Endodermal cell (in vitro differentiated cells): ENCODE results near the gene KIF1B. TPM values are rescaled to one million over a fixed set of nuclear protein-coding genes. Genes with fewer than 3 reads are reported as not detected.
"Not testable (repeated sequence)": the region's sequence is repeated elsewhere in the genome, so short reads cannot be mapped to it uniquely, and the experiment has no call there.

Source experiments
- DNase-seq: peaks from one replicate; pipeline ENCODE4 v3.0.0-alpha.2; 2017
- H3K27ac ChIP-seq: 2 replicates; pipeline ENCODE4 v1.5.1; 2013; ENCODE audit warnings: mild to moderate bottlenecking, low read depth, low read length, moderate library complexity
- H3K27me3 ChIP-seq: 2 replicates; pipeline ENCODE4 v1.6.1; 2013; ENCODE audit warnings: mild to moderate bottlenecking, low read length, moderate library complexity; ENCODE audit not compliant: insufficient read depth, control insufficient read depth, poor library complexity, severe bottlenecking
- H3K36me3 ChIP-seq: 2 replicates; pipeline ENCODE4 v1.7.0; 2013; ENCODE audit warnings: mild to moderate bottlenecking, low read length, moderate library complexity; ENCODE audit not compliant: control insufficient read depth, insufficient read depth
- H3K4me1 ChIP-seq: one replicate; pipeline ENCODE4 v1.7.0; 2013; ENCODE audit warnings: low read length; ENCODE audit not compliant: control insufficient read depth, insufficient read depth
- H3K4me3 ChIP-seq: 2 replicates; pipeline ENCODE4 v1.5.1; 2013; ENCODE audit warnings: mild to moderate bottlenecking, low read length, moderate library complexity
- H3K9ac ChIP-seq: 2 replicates; pipeline ENCODE4 v1.6.1; 2013; ENCODE audit warnings: mild to moderate bottlenecking, low read length, moderate library complexity; ENCODE audit not compliant: poor library complexity, severe bottlenecking; ENCODE audit errors: extremely low read depth
- H3K9me3 ChIP-seq: 2 replicates; pipeline ENCODE4 v1.6.1; 2013; ENCODE audit warnings: mild to moderate bottlenecking, low read length, moderate library complexity; ENCODE audit not compliant: control insufficient read depth
- H3K27ac Mint-ChIP-seq: 2 replicates; pipeline ENCODE4 v1.8.0; 2020; ENCODE audit warnings: mixed read lengths
- H3K27me3 Mint-ChIP-seq: 2 replicates; pipeline ENCODE4 v1.8.0; 2021; ENCODE audit warnings: mild to moderate bottlenecking, mixed read lengths; ENCODE audit not compliant: insufficient read depth
- H3K36me3 Mint-ChIP-seq: 2 replicates; pipeline ENCODE4 v1.8.0; 2020; ENCODE audit warnings: low read depth, mixed read lengths
- H3K4me1 Mint-ChIP-seq: 2 replicates; pipeline ENCODE4 v1.8.0; 2020; ENCODE audit warnings: mixed read lengths
- H3K4me3 Mint-ChIP-seq: 2 replicates; pipeline ENCODE4 v1.8.0; 2020; ENCODE audit warnings: mild to moderate bottlenecking, moderate library complexity, mixed read lengths
- H3K9me3 Mint-ChIP-seq: 2 replicates; pipeline ENCODE4 v1.8.0; 2020; ENCODE audit warnings: mild to moderate bottlenecking, mixed read lengths
- WGBS, 2 experiments: methylation state at CpG; one replicate each; pipeline versions ENCODE4 v1.1.5 to v1.1.7; 2013; ENCODE audit warnings: missing lambda C conversion rate in 2 of 2, mixed read lengths in 1 of 2; ENCODE audit not compliant: insufficient coverage in 1 of 2, insufficient read length in 1 of 2; 5-methylcytosine and 5-hydroxymethylcytosine counted together
- total RNA-seq, 2 donors: library from RNA; stranded (reverse); fragmentation: NEBNext Ultra II Directional in 1 of 2; extraction: Animal tissue kit (Norgen Biotek cat#: 25700) in 1 of 2; gene quantifications; 2 replicates in 1 of 2; 3 replicates in 1 of 2; pipeline ENCODE4 v1.2.1, GENCODE V29; 2021
- TF ChIP-seq, protein P1 (sequence below): fragments of 200-600 bp; sonication (generic); conservative IDR thresholded peaks from 2 replicates; pipeline ENCODE4 v1.5.0; 2021; ENCODE audit warnings: antibody characterized with exemption, mild to moderate bottlenecking

Gene KIF1B
- total RNA-seq, 2 donors from 2014 or later, result 71.5 to 74.2 TPM

DNA sequence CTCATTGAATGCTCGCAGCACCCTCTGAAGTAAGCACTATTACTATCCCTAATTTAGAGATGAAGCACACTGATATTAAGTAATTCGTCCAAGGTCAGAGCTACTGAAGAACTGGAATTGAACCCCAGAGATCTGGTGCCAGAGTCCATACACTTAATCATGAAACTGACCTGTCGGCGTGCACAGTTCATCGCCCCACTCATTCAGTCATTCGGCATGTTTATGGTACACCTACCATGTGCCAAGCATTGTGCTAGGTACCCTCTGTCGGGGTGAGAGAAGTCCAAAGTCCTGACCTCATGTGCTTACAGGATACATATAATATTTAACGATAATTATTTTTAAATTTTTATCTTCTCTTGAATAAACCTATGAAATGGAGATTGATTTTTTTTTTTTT, 214.3 kb downstream of the KIF1B start:
- peaks cover 30% of the 10 kb centered on the region for H3K36me3 Mint-ChIP-seq
- TF ChIP-seq, protein P1, sequence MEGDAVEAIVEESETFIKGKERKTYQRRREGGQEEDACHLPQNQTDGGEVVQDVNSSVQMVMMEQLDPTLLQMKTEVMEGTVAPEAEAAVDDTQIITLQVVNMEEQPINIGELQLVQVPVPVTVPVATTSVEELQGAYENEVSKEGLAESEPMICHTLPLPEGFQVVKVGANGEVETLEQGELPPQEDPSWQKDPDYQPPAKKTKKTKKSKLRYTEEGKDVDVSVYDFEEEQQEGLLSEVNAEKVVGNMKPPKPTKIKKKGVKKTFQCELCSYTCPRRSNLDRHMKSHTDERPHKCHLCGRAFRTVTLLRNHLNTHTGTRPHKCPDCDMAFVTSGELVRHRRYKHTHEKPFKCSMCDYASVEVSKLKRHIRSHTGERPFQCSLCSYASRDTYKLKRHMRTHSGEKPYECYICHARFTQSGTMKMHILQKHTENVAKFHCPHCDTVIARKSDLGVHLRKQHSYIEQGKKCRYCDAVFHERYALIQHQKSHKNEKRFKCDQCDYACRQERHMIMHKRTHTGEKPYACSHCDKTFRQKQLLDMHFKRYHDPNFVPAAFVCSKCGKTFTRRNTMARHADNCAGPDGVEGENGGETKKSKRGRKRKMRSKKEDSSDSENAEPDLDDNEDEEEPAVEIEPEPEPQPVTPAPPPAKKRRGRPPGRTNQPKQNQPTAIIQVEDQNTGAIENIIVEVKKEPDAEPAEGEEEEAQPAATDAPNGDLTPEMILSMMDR, result no peak

DNA sequence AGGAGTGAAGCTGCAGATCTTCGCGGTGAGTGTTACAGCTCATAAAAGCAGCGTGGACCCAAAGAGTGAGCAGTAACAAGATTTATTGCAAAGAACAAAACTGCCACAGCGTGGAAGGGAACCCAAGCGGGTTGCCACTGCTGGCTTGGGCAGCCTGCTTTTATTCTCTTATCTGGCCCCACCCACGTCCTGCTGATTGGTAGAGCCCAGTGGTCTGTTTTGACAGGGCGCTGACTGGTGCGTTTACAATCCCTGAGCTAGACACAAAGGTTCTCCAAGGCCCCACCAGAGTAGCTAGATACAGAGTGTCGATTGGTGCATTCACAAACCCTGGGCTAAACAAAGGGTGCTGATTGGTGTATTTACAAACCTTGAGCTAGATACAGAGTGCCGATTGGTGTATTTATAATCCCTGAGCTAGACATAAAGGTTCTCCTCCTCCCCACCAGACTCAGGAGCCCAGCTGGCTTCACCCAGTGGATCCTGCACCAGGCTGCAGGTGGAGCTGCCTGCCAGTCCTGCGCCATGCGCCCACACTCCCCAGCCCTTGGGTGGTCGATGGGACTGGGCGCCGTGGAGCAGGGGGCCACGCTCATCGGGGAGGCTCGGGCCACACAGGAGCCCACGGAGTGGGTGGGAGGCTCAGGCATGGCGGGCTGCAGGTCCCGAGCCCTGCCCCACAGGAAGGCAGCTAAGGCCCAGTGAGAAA, 215.6 kb downstream of the KIF1B start:
- not testable (repeated sequence) for H3K27me3 Mint-ChIP-seq
- peaks cover 14% of the 10 kb centered on the region for H3K4me1 Mint-ChIP-seq
- H3K36me3 Mint-ChIP-seq, result peaks cover 18% of the 10 kb centered on the region

More for the DNA sequence above, 214.3 kb downstream of the KIF1B start:
- Mint-ChIP-seq H3K4me1 (peaks cover 8% of the 10 kb centered on the region), H3K9me3 (no peaks in the 10 kb centered on the region), H3K27me3 (peaks cover 2% of the 10 kb centered on the region), H3K27ac (no peak overlapping the region), H3K4me3 (no peak overlapping the region)
- Histone ChIP-seq H3K27me3 (no peaks in the 10 kb centered on the region), H3K4me3 (no peak overlapping the region), H3K36me3 (peaks cover 19% of the 10 kb centered on the region), H3K9ac (no peak overlapping the region), H3K4me1 (no peaks in the 10 kb centered on the region), H3K9me3 (no peaks in the 10 kb centered on the region), H3K27ac (no peak overlapping the region)
- DNase-seq, result no peak
- WGBS, 2 experiments, result 95 to 98% methylated on average over 4 to 7 of the region's 8 CpGs

DNA sequence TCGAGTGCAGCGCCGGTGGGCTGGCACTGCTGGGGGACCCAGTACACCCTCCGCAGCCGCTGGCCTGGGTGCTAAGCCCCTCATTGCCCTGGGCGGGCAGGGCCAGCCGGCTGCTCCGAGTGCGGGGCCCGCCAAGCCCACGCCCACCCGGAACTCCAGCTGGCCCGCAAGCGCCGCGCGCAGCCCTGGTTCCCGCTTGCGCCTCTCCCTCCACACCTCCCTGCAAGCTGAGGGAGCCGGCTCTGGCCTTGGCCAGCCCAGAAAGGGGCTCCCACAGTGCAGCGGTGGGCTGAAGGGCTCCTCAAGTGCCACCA, 216.1 kb downstream of the KIF1B start:
- H3K4me3 Mint-ChIP-seq, H3K27me3 ChIP-seq, H3K27ac Mint-ChIP-seq, H3K9me3 ChIP-seq, H3K9ac ChIP-seq, H3K27me3 Mint-ChIP-seq, H3K4me3 ChIP-seq, H3K36me3 ChIP-seq, H3K9me3 Mint-ChIP-seq, DNase-seq, H3K4me1 ChIP-seq, H3K27ac ChIP-seq: not testable (repeated sequence)
- H3K36me3 Mint-ChIP-seq, result peaks cover 15% of the 10 kb centered on the region
- 97% methylated on average over 21 of the region's 21 CpGs; no CpG with 5 or more reads in 1 of the 2 experiments for WGBS, 2 experiments
- peaks cover 18% of the 10 kb centered on the region for H3K4me1 Mint-ChIP-seq

More for the DNA sequence above, 215.6 kb downstream of the KIF1B start:
- H3K4me1 ChIP-seq, H3K4me3 ChIP-seq, H3K9me3 Mint-ChIP-seq, H3K9ac ChIP-seq, H3K27ac ChIP-seq, H3K27me3 ChIP-seq, H3K9me3 ChIP-seq, H3K4me3 Mint-ChIP-seq, DNase-seq, H3K36me3 ChIP-seq: not testable (repeated sequence)
- H3K27ac Mint-ChIP-seq, result peak overlapping the region; percentile 81
- 93 to 100% methylated on average over 6 to 21 of the region's 21 CpGs for WGBS, 2 experiments

DNA sequence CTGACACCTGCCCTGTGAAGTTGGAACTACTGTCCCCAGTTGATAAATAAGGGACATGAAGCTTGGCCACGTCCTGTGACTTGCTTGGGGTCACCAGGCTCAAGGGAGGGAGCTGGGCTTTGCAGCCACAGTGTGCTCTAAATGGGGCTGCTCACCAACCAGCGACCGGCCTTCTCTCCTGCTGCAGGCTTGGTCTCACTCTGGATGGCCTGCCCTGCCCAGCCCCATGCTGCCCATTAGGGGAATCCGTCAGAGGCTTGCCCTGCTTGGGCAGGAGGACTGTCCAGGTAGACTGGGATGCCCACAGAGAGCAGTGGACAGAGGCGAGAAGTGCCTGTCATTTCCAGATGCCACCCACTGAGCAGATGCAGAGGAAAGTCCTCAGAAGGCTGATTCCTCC, 218.6 kb downstream of the KIF1B start:
- H3K4me1 Mint-ChIP-seq, result peaks cover 18% of the 10 kb centered on the region
- H3K4me3 Mint-ChIP-seq, result peak overlapping the region; percentile 83
- no peaks in the 10 kb centered on the region for H3K9me3 ChIP-seq

More for the DNA sequence above, 218.6 kb downstream of the KIF1B start:
- Histone ChIP-seq H3K4me3 (no peak overlapping the region), H3K27ac (no peak overlapping the region), H3K27me3 (no peaks in the 10 kb centered on the region), H3K9ac (no peak overlapping the region), H3K4me1 (no peaks in the 10 kb centered on the region), H3K36me3 (peaks cover 6% of the 10 kb centered on the region)
- TF ChIP-seq, protein P1, result no peak
- peaks cover 2% of the 10 kb centered on the region for H3K27me3 Mint-ChIP-seq
- H3K27ac Mint-ChIP-seq, result no peak overlapping the region
- no peak for DNase-seq
- WGBS, 2 experiments, result 83 to 92% methylated on average over 5 of the region's 5 CpGs
- no peaks in the 10 kb centered on the region for H3K9me3 Mint-ChIP-seq
- peaks cover 5% of the 10 kb centered on the region for H3K36me3 Mint-ChIP-seq
